LHCN-M2 (cell line): ENCODE results near the gene ATF7IP. TPM values are rescaled to one million over a fixed set of nuclear protein-coding genes. Genes with fewer than 3 reads are reported as not detected.

ENCODE experiments used
- DNase-seq: peaks from one replicate; pipeline ENCODE4 v3.0.0-alpha.2; 2012; ENCODE audit warnings: low read depth
- total RNA-seq: library from RNA; depleted of rRNA; stranded (reverse); fragments of >200 nt; gene quantifications from 2 replicates; pipeline ENCODE4 v1.2.3, GENCODE V29; 2014

The ATF7IP gene
- total RNA-seq, 1 experiment from 2014 or later: 41.9 TPM

DNA sequence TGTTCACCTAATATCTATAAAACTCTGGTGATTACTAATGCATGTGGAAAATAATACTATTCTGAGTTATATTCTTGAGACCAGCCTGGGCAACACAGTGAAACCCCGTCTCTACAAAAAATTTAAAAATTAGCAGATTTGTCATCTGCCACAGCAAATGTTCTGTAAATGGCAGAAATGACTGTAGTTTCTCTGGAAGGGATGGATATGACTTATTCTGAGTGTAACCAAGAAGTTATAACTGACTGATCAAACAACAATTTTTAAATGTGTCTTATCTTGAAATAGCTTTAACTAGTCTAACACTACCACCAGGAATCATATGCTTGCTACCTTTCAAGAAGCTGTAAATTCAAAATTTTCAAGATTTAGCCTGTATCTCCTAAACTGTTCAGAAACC lies 113.5 kb downstream of the ATF7IP start:
- DNase-seq: no peak

DNA sequence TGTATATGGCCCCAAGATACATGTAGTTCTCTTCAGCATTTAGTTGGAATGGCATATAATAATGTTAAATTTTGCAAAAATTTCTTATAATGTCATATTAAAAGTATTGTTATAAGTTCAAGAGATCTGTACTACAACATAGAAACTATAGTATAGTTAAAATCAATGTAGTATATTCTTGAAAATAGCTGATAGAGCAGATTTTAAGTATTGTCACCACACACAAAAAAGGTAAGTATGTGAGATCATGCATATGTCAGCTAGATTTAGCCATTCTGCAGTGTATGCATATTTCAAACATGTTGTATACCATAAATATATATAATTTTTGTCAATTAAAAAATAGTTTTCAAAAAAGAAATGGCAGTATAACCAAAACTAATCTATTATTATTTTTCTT lies 115.7 kb downstream of the ATF7IP start:
- DNase-seq: no peak

DNA sequence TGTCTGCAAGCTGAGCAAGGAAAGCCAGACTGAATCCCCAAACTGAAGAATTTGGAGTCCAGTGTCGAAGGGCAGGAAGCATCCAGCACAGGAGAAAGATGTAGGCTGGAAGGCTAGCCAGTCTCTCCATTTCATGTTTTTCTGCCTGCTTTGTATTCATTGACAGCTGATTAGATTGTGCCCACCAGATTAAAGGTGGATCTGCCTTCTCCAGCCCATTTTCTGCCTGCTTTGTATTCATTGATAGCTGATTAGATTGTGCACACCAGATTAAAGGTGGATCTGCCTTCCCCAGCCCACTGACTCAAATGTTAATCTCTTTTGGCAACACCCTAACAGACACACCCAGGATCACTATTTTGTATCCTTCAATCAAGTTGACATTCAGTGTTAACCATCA lies 116.9 kb downstream of the ATF7IP start:
- no peak for DNase-seq

DNA sequence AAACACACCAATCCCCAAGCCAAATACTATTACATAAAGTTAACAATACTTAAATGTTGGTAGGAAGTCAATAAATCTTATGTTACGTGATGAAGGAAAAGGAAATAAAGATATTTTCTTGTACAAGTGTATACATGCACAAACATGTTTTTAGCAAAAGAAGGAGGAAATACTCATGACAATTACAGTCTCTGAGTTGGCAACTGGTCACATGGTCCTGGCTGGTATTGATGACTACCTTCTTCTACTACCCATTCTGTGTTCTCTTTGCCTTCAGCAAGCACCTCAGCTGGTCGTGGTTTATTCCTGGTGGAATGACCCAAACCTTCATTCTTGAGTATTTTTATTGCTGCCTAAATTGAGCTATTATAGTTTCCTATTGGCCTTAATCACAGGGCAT lies 117.4 kb downstream of the ATF7IP start:
- no peak for DNase-seq

DNA sequence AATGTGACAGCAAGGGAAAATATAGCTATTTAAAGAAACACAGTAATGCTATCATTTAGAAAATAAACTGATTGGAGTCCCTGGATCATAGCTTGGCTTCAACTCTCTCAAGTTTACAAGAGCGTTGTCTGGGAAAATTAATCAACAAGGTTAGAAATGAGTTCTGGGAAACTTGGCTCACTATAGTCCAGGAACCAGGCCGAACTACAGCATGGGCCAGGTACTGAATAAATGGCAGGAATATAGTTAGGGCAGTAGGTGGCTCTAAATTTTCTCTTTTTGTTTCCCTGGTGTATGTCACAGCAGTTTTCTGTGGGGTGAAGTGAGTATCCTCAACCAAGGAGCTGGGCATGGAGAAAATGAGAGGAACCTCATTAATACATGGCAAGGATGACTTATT lies 129.8 kb downstream of the ATF7IP start:
- DNase-seq: no peak

DNA sequence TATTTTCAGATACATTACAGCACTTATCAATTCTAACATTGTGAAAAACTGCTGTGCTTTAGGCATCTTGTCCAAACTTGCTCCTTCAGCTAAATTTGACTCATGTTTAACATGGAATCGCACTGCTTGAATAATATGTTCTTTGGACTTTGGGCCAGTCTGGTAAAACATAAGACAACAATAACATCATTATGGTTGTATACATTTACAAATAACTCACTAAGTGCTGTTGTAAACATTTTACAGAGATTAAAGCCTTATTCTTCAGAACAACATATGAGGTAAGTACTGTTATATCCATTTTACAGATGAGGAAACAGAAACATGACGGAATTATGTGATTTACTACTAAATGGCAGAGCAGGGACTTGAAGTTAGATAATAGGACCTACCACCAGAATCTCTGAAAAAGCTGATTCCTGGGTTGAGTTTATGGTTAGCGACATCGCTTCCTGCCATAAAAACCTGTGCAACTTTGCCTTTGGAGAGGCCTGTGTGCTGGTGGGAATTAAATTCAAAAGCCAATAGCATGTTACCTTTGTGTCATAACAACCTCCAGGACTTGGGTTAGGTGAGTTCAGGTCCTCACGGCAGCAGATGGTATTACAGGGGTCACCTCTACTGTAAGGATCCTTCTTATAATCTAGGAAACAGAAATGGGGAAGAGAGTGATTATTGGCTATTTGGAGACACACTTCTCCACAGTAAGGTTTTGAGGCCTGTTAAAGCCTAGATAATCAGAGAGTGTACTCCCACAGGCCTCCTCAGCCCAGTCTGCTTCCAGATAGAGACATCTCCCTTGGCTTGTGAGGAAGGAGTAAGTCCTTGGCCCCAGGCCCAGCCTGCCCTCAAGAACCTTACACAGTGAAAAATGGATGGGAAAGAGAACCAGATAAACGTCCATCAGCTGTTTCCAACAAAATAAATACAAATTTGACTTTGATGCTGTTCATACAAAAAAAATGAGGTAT lies 140.4 kb downstream of the ATF7IP start:
- no peak for DNase-seq

DNA sequence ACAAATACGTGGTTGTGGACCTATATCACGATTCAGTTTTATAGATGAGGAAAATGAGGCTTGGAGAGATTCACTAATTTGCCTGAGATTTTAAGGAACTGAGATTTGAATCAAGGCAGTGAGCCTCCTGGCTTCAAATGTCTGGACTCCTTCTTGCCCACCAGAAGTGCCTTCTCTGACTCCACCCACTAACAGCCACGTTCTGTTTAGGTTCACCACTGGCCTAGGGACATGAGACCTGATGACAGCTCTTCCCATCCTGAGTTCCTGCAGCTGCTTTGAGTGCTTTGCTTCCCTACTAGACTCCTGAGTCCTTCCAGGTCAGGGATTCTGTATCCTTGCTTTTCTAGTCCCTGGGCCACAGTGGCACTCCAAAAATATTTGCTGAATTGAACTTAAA lies 145.1 kb downstream of the ATF7IP start:
- no peak for DNase-seq

DNA sequence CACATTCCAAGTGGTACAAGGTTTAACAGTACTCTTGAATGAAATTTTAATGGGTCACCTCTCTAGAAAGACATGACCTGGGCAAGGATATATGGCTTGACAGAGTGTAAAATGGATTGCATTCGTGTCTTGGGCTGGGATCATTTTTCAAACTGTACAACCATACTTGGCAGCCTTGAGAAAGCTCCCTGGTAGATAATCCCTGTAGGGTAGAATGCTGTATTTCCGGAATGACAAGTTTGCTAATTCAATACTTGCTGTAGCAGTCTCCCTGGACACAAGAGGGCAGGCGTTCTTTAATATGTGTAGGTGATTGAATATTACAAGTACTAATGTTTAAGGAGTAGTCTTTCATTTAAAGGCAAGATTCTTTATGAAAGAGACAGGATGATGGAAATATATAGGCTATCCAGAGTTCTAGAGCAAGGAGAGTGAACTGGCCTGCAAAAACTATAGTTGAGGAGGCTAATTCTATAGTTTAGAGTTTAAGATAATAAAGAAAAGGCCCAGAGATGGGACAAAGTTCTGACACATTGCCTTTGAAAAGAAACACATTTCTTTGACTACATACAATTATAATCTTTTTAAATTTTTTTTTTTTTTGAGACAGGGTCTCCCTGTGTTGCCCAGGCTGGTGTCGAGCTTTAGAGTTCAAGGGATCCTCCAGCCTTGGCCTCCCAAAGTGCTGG lies 148.8 kb downstream of the ATF7IP start:
- peak; percentile 15 for DNase-seq

DNA sequence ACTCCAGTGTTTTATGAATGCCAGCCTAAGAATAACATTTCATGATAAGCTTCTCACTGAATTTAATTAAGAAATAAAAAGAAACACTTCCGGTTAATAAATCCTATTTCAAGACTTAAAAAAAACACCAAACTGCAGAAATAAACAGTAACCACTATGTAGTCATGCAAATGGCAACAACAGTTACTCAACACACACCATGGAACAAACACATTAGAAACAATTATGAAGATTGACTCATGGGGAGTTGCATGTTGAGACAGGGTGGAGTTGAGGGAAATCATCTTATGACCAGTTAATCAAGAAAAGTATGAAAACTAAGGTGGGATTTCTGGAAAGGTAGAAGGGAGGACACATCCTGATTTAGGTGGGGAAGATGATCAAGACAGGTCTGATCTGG lies 149.5 kb downstream of the ATF7IP start:
- DNase-seq: peak; percentile 38

DNA sequence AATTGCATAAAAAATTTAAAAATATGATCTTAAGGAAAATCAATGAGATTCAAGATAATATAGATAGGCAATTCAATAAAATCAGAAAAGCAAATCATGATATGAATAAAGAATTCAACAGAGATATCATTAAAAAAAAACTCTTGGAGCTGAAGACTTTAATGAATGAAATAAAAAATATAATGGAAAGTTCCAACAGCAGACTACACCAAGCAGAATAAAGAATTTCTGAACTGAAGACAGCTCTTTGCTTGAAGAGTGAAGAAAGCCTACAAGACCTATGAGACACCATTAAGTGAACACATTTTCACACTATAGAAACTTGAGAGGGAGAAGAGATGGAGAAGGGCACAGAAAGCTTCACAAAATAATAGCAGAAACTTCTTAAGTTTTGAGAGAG lies 156.3 kb downstream of the ATF7IP start:
- DNase-seq: no peak

DNA sequence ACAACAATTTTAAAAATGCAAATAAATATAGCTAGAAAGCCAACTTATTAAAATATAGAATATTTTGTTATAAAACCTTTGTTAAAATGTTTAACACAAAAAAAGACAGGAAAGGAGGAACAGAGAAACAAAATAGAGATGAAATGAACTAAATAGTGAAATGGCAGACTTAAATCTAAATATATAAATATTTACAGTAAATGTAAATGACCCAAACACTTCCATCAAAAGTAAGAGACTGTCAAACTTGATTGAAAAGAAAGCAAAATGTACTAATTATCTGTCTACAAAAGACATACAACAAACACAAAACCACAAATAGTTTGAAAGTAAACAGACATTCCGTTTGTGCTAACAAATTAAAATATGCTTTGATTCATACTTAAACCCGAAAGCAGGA lies 160.5 kb downstream of the ATF7IP start:
- DNase-seq: no peak

DNA sequence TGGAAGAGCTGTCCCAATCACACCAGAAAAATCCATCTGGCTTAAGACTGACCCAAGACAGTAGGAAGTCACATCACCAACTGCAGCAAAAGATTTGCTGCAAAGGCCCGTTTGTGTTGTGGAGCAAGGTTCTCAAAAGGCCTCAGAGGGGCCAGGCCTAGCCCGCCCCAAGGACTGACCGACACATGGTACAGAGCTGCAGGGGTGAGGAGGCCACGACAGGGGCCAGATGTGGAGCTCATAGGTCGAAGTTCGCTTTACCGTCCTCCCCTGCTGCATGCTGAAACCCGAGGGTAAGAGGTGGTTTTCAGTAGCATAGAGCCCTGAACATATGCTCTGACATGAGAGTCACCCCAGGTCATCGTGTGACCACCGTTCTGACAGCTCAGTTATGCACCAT lies 166.7 kb downstream of the ATF7IP start:
- DNase-seq: no peak

DNA sequence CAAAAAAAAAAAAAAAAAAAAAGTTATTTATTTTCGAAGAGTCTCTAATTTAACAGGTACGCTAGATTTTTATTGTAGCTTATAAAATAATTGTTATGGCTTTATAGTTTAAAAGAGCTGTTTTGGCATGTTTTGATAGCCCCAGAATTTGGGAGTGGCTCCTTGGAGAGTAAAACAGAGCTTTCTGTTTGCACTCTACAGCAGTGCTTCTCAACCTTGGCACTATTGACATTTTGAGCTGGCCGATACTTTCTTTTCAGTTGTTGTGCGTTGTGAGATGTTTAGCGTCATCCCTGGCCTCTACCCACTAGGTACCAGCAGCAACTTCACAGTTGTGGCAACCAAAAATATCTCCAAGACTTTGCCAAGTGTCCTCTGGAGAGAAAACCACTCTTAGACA lies 171.6 kb downstream of the ATF7IP start:
- DNase-seq: no peak

DNA sequence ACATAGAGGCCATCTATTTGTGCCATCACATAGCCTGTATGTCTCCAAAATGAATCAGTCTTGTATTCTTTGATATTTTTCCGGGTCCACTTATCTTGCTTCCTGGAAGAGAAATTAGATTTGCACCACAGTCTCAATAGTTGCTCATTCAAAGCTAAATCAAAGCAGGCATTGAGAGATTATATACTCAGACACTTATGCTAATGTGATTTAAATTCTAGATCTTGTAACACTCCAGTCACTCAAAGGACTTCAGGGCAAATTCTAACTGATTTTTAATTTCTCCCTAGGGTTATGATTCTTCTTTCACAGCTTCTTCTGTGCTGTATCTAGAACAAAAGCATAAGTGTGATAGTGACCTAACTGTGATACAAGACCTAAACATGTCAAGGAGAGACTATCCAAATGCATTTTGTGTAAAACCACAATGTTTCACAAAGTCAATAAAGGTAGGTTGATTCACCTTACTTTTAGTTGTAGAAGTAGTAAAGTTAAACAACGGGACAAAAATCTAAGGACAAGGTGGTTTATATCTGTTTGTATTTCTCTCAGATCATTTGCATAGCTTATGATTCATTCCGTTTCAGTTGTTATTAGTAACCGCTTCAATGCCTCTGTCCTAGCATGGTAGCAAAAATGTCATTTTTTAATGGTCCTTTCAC lies 175.4 kb downstream of the ATF7IP start:
- DNase-seq: no peak

DNA sequence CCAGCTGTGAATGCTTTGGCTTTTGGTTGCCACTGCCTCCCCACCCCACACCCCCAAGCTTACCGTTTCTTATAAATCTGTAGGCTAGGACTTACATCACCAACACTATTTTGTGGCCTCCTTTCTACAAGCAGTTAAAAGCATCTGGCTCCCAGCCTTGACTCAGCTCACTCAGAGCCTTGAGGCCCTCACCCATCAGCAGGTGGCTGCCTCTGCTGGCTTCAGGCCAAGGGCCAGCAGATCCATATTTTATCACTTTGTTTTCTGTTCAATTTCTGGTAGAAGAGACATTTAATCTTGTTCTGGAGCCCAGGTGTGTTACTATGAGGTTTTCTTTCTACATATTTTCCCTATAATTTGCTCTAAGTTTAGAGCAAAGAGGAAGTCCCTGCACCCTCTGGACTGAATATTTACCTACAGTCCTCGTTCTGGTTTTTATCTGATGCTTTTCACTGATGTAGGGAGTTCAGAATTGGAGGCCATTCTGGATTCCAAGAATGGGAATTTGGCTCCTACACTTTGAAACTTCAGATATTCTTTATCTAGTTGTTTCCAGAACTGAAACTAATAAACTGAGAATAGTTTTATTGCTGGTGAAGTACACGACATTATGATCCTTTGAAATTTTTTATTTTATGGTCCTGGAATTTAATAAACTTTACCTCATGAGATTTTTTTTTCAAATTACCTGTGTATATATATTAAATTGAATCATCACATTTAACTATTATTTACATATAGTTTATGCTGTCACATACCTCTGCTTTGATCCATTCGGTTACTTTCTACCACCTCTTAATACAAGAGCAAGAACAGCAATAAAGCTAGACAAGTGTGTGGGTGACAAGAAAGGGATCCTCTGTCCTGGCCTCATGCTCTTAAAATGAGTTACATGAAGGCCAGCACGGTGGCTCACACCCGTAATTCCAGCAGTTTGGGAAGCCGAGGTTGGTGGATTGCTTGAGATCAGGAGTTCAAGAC lies 180.0 kb downstream of the ATF7IP start:
- no peak for DNase-seq

DNA sequence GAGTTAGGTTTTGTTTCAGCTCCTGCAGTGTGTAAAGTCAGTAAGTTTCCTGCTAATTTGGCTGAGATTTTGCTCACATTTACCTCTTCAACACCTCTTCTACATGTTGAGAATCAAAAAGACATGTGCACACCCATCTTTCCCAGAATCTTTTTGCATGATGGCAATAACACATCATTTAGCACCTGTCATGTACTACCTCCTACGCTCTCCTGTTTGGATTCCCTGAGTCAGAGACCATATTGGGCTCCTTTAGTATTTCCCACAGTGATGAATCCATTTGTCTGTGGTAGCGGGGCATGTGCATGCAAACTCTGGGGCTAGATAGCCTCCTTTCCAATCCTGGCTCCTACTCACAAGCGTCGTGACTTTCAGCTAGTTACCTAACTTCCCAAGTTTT lies 182.1 kb downstream of the ATF7IP start:
- DNase-seq: no peak

DNA sequence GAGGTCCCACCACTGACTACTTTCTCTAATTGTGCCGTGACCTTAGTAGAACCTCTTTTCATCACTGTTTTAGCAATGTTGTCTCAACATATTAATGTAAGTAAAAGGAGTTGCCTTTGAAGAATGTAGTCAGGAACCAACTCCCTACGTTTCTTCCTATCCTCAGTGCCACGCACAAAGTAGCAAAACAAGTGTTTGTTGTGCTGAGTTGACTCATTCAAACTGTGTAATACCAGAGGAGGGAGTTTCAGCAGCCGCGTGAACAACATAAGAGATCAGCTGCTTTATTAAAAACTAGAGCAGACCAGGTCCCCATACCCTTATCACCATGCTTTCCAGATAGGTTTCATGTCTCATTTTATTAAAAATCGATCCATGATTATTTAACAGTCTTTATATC lies 183.1 kb downstream of the ATF7IP start:
- DNase-seq: no peak
